DND-41 (cell line): Measurements from ENCODE around the gene PAX2.

Source experiments
- CTCF ChIP-seq: IDR thresholded peaks from 2 replicates; pipeline ENCODE4 v1.5.1; 2012; ENCODE audit warnings: borderline replicate concordance, low read length, moderate library complexity, mild to moderate bottlenecking; ENCODE audit not compliant: poor library complexity, severe bottlenecking; ENCODE audit errors: extremely low read depth
- EZH2 ChIP-seq: IDR thresholded peaks from 3 replicates; pipeline ENCODE4 v1.6.1; 2012; ENCODE audit warnings: borderline replicate concordance, low read depth, mild to moderate bottlenecking, moderate library complexity, low read length, inconsistent platforms; ENCODE audit not compliant: severe bottlenecking

DNA sequence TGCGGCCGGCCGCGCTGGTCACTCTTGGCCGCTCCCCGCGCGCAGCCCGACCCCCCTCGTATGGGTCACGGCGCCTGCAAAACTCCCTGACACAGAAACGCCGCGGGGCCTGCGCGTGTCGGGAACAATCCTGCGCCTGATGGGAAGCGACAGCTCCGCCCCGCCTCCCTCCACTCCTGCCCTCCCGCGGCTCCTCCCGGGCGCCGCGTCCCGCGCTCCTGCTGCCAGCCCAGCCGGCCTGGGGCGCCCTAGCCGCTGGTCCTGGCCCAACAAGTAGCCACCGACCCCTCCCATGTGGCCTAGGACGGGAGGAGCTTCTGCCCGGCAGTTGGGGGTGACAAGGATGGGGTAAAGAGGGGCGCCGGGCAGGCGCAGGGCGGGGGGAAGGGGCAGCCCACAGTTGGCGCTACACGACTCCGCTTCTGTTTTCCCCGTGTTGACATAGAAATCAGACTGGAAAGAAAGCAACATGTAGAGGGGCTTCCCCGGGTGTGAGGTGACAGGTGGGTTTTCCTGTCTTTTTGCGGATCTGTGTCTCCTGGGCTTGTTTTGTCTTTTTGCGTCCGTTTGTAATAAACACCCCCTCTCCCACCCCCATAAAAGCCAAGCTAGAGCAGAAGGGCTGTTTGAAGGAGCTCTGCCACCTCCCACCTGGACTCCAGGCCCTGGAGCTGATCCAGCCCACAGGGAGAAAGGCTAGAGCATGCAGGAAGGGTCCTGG, 35.1 kb upstream of the PAX2 start:
- no peak for TF ChIP-seq CTCF
- TF ChIP-seq EZH2, result no peak
